Right lobe of liver (tissue), 6 donors: ENCODE data around the gene LTB. TPM values are rescaled to one million over a fixed set of nuclear protein-coding genes. Genes with fewer than 3 reads are reported as not detected.
"Not testable (repeated sequence)": the region's sequence is repeated elsewhere in the genome, so short reads cannot be mapped to it uniquely, and the experiment has no call there.

ENCODE experiments used
- ATAC-seq, 4 donors: fragments of 200-7000 bp; cut with Tn5 transposase; one replicate each; pipeline ENCODE4 v1.9.1; 2020; ENCODE audit warnings: mild to moderate bottlenecking in 4 of 4, moderate library complexity in 4 of 4
- DNase-seq, 3 donors: peaks; one replicate each; pipeline ENCODE4 v3.0.0-alpha.2; 2020
- H3K27ac ChIP-seq, 3 donors: fragments of 200-600 bp; one replicate each; pipeline ENCODE4 v1.8.0; 2022
- H3K27me3 ChIP-seq, 2 donors: fragments of 200-600 bp; one replicate each; pipeline ENCODE4 v1.8.0; 2022
- H3K36me3 ChIP-seq, 4 donors: fragments of 200-600 bp; sonication (generic) in 1 of 4; one replicate each; pipeline versions ENCODE4 v1.5.1 to v1.8.0; 2017 to 2022; ENCODE audit warnings: control low read depth in 1 of 4
- H3K4me1 ChIP-seq, 4 donors: fragments of 200-600 bp; sonication (generic) in 1 of 4; one replicate each; pipeline versions ENCODE4 v1.5.1 to v1.8.0; 2017 to 2022; ENCODE audit warnings: control low read depth in 1 of 4
- H3K4me3 ChIP-seq, 3 donors: fragments of 200-600 bp; one replicate each; pipeline ENCODE4 v1.8.0; 2022
- H3K9me3 ChIP-seq, 4 donors: fragments of 200-600 bp; sonication (generic) in 1 of 4; one replicate each; pipeline versions ENCODE4 v1.5.1 to v1.8.0; 2017 to 2022; ENCODE audit warnings: control low read depth in 1 of 4
- CTCF ChIP-seq, 4 donors: fragments of 200-600 bp in 3 of 4; fragments of 450-650 bp in 1 of 4; IDR thresholded peaks; one replicate each; pipeline versions ENCODE4 v1.5.1 to v1.8.0; 2016 to 2022; ENCODE audit warnings: antibody characterized with exemption in 4 of 4, mild to moderate bottlenecking in 2 of 4
- POLR2A ChIP-seq: fragments of 450-650 bp; IDR thresholded peaks from one replicate; pipeline ENCODE4 v1.6.1; 2017; ENCODE audit warnings: antibody characterized with exemption, mild to moderate bottlenecking
- WGBS: methylation state at CpG from one replicate; pipeline ENCODE4 v1.1.6; 2018; ENCODE audit warnings: low coverage, low lambda C conversion rate; ENCODE audit not compliant: insufficient coverage; ENCODE audit errors: missing lambda C conversion rate; 5-methylcytosine and 5-hydroxymethylcytosine counted together
- intact Hi-C, 2 donors: fragments of 100-400 bp; cut with DNase I; formaldehyde crosslinking; loops; one replicate each; pipeline versions ENCODE4 v1.11.2 to v1.14.1; 2022
- total RNA-seq, 6 experiments: library from RNA; depleted of rRNA in 2 of 6; stranded (reverse); fragments of >200 nt in 2 of 6; fragmentation: NEBNext Ultra II Directional in 3 of 6; extraction: Animal tissue kit (Norgen Biotek cat#: 25700) in 3 of 6; gene quantifications; one replicate each; pipeline versions ENCODE4 v1.1.0 to v1.2.4, GENCODE V29; 2016 to 2023
- donor health status: DM: no; HTN: yes; CAD: no.
- donor health status: DM: no; HTN: no; CAD: no.
- donor health status: DM: no; HTN: no; CAD: no.
- donor health status: DM: no; HTN: yes; CAD: no.
- donor health status: DM: no; HTN: yes; CAD: no.

LTB gene
- total RNA-seq, 6 experiments from 2014 or later, result 0.28 to 2.2 (median 0.62) TPM

DNA sequence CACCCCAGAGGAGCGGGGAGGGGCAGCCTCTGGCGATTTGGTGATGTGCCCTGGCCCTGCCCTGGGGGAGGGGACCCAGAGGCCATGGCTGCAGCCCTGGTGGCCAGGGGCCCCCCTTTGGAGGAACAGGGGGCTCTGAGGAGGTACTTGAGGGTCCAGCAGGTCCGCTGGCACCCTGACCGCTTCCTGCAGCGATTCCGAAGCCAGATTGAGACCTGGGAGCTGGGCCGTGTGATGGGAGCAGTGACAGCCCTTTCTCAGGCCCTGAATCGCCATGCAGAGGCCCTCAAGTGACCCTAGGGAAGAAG is 24.0 kb downstream of the LTB start:
- TF ChIP-seq CTCF (IDR thresholded peaks at IDR 0.05) (no peak), POLR2A (no peak)
- no peaks in the 10 kb centered on the region for H3K9me3 ChIP-seq
- no peak overlapping the region for H3K4me3 ChIP-seq
- intact Hi-C loops, result no loop called here
- H3K36me3 ChIP-seq, result peaks cover 0 to 42% (median 5%) of the 10 kb centered on the region in 4 donors
- WGBS, result 75% methylated on average over 3 of the region's 8 CpGs
- DNase-seq, result no peak
- ATAC-seq, result peak in 1 of 4 donors; percentile 5
- H3K27me3 ChIP-seq, result no peaks in the 10 kb centered on the region
- H3K27ac ChIP-seq, result peak overlapping the region in 2 of 3 donors; percentile 40 to 49
- no peaks in the 10 kb centered on the region for H3K4me1 ChIP-seq

GRCh38 chr6:31557443-31558317 is 24.5 kb downstream of the LTB start:
- H3K4me3 ChIP-seq, result no peak overlapping the region
- no peaks in the 10 kb centered on the region for H3K27me3 ChIP-seq
- intact Hi-C loops, result no loop called here
- no peaks in the 10 kb centered on the region for H3K9me3 ChIP-seq
- ATAC-seq (peak in 3 of 4 donors; percentile 4 to 7 (median 7)), DNase-seq (peak in 1 of 3 donors; percentile 42)
- TF ChIP-seq CTCF (IDR thresholded peaks at IDR 0.05), result no peak
- H3K36me3 ChIP-seq, result peaks cover 0 to 47% (median 5%) of the 10 kb centered on the region in 4 donors
- no peaks in the 10 kb centered on the region for H3K4me1 ChIP-seq
- H3K27ac ChIP-seq, result peak overlapping the region in 2 of 3 donors; percentile 40 to 49
- 68% methylated on average over 16 of the region's 24 CpGs for WGBS

GRCh38 chr6:31556307-31556706 is 25.9 kb downstream of the LTB start:
- ATAC-seq (no peak), DNase-seq (no peak)
- intact Hi-C loops, result no loop called here
- 67% methylated on average over 3 of the region's 3 CpGs for WGBS
- H3K4me1 ChIP-seq, result no peaks in the 10 kb centered on the region
- no peaks in the 10 kb centered on the region for H3K27me3 ChIP-seq
- H3K4me3 ChIP-seq, result no peak overlapping the region
- H3K36me3 ChIP-seq, result peaks cover 0 to 50% (median 5%) of the 10 kb centered on the region in 4 donors
- no peaks in the 10 kb centered on the region for H3K9me3 ChIP-seq
- TF ChIP-seq CTCF (IDR thresholded peaks at IDR 0.05), result no peak
- TF ChIP-seq POLR2A, result no peak
- H3K27ac ChIP-seq, result no peak overlapping the region

DNA sequence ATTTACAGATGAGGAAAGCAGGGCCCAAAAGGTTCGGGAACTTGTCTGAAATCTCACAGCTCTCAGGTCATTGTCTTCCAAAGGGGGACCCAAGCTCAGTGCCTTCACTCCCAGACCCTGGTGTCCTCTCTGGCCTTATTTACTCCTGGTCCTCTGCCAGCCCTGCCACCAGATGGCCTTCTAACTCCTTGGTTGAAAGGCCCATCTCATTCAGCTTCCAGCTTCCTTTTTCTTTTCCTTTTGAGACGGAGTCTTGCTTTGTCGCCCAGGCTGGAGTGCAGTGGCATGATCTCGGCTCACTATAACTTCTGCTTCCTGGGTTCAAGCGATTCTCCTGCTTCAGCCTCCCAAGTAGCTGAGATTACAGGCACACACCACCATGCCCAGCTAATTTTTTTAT is 30.9 kb downstream of the LTB start:
- 15% methylated on average over 4 of the region's 5 CpGs for WGBS
- not testable (repeated sequence) for H3K9me3 ChIP-seq, H3K4me3 ChIP-seq, H3K27ac ChIP-seq, H3K27me3 ChIP-seq
- ATAC-seq, result peak in 3 of 4 donors; percentile 8 to 39 (median 16)
- intact Hi-C loops, result loop anchor here in 1 of 2 donors (5.0 kb wide), 1 partner anchor 46 kb away; no protein-coding TSS in a partner anchor
- peaks cover 0 to 10% (median 5%) of the 10 kb centered on the region in 4 donors for H3K4me1 ChIP-seq
- DNase-seq, result peak; percentile 57 to 69 (median 64)
- TF ChIP-seq CTCF (IDR thresholded peaks at IDR 0.05), result peak; percentile 27 to 43 (median 39)
- peaks cover 0 to 43% (median 2%) of the 10 kb centered on the region in 4 donors for H3K36me3 ChIP-seq
